ENCODE results near the gene HMCN1.

DNA sequence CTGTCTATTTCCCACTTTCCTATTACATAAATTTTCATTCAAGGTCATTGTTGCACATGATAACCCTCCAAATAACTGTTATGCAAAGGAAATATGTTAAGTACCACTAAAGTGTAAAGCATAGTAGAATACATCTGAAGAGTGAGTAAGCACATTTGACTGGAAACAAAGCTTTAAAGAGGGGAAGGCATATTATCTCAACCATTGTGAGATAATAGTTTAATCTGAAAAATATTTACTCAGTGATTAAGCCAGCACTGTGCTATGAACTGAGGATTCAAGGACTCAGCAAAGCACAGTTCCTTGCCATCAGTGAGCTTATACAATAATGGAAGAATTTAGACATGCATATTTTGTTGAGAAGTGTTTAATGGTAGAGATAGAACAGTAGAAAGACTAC is 127.4 kb downstream of the HMCN1 start:
- no peak for TF ChIP-seq POLR2A (IDR thresholded peaks at IDR 0.05)
- TF ChIP-seq, protein P1, sequence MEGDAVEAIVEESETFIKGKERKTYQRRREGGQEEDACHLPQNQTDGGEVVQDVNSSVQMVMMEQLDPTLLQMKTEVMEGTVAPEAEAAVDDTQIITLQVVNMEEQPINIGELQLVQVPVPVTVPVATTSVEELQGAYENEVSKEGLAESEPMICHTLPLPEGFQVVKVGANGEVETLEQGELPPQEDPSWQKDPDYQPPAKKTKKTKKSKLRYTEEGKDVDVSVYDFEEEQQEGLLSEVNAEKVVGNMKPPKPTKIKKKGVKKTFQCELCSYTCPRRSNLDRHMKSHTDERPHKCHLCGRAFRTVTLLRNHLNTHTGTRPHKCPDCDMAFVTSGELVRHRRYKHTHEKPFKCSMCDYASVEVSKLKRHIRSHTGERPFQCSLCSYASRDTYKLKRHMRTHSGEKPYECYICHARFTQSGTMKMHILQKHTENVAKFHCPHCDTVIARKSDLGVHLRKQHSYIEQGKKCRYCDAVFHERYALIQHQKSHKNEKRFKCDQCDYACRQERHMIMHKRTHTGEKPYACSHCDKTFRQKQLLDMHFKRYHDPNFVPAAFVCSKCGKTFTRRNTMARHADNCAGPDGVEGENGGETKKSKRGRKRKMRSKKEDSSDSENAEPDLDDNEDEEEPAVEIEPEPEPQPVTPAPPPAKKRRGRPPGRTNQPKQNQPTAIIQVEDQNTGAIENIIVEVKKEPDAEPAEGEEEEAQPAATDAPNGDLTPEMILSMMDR (IDR thresholded peaks at IDR 0.05), result no peak
- TF ChIP-seq POLR2AphosphoS5 (IDR thresholded peaks at IDR 0.05), result no peak

All from stomach (tissue), 4 donors.